NCI-H82 treated with DMSO at 0.1 percent for 48 hours (cell line): Measurements from ENCODE around the gene GALNT12.

ENCODE experiments used
- DNase-seq: peaks from one replicate; lab custom pipeline; 2025; ENCODE audit not compliant: unreplicated experiment; lab: John Stamatoyannopoulos, UW

Gene GALNT12

GRCh38 chr9:98899408-98900056, 92.1 kb downstream of the GALNT12 start:
- no peak for DNase-seq
